ENCODE results near the gene DLGAP3. TPM values are rescaled to one million over a fixed set of nuclear protein-coding genes. Genes with fewer than 3 reads are reported as not detected.

The DLGAP3 gene
- total RNA-seq, 4 donors from 2014 or later, result 0.53 to 0.83 TPM; not detected in 2

DNA sequence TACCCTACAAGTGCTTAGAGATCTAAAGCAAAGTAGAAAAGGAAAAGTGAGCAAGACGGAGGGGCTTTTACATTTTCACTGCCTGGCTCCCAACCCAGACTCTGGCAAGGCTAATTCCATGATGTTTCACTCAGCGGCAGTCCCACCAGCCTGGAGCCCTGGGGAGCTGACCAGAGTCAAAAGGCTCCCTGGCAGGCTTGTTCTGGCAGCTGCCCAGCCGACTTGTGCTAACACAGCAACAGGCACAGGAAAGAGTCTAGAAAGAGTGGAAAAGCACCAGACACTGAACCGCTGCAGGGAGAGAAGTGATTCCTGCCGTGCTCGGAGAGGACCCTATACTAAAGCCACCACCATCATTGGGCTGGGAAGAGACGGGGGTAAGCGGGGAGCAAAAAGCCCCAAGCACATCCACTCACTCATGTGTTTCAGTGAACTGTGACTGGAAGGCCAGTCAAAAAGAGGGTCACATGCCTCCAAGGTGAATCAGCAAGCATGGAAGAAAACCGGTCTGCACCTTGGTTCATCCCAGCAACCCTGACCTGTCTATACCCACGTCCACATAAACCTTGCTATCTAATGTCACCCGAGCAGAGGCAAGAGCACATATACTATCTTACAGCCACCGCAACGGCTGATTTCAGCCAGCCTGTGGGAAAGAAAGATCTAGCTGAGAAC, 77.9 kb downstream of the DLGAP3 start:
- H3K4me1 ChIP-seq, result no peaks in the 10 kb centered on the region
- no peak overlapping the region for H3K4me3 ChIP-seq
- no peaks in the 10 kb centered on the region for H3K9me3 ChIP-seq
- no peak for DNase-seq
- no peak overlapping the region for H3K27ac ChIP-seq
- TF ChIP-seq, protein P1, sequence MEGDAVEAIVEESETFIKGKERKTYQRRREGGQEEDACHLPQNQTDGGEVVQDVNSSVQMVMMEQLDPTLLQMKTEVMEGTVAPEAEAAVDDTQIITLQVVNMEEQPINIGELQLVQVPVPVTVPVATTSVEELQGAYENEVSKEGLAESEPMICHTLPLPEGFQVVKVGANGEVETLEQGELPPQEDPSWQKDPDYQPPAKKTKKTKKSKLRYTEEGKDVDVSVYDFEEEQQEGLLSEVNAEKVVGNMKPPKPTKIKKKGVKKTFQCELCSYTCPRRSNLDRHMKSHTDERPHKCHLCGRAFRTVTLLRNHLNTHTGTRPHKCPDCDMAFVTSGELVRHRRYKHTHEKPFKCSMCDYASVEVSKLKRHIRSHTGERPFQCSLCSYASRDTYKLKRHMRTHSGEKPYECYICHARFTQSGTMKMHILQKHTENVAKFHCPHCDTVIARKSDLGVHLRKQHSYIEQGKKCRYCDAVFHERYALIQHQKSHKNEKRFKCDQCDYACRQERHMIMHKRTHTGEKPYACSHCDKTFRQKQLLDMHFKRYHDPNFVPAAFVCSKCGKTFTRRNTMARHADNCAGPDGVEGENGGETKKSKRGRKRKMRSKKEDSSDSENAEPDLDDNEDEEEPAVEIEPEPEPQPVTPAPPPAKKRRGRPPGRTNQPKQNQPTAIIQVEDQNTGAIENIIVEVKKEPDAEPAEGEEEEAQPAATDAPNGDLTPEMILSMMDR (IDR thresholded peaks at IDR 0.05), result no peak
- no peak for TF ChIP-seq POLR2A (IDR thresholded peaks at IDR 0.05)
- peaks cover 0 to 56% (median 0%) of the 10 kb centered on the region in 3 donors for H3K36me3 ChIP-seq
- no peaks in the 10 kb centered on the region for H3K27me3 ChIP-seq

DNA sequence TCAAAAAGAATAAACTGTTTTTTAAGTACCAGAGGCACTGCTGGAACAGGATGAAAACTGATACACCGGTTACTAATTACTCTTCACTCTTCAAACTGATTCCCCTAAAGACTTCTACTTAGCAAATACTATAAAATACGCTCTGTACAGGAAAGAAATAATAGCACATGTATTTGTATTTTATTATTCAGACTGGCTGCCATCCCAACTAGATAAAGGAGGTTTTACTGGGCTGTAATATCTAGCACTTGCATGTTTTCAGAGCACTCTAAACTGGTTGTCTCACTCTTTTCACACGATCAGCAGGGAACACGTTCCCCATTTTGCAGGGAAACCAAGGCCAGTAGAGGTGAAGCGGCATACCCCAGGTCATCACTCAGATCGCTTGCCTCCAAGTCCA, 79.1 kb downstream of the DLGAP3 start:
- H3K27me3 ChIP-seq, result no peaks in the 10 kb centered on the region
- H3K4me1 ChIP-seq, result no peaks in the 10 kb centered on the region
- no peak for TF ChIP-seq POLR2A (IDR thresholded peaks at IDR 0.05)
- H3K4me3 ChIP-seq, result no peak overlapping the region
- H3K27ac ChIP-seq, result no peak overlapping the region
- DNase-seq, result no peak
- no peaks in the 10 kb centered on the region for H3K9me3 ChIP-seq
- H3K36me3 ChIP-seq, result peaks cover 0 to 49% (median 0%) of the 10 kb centered on the region in 3 donors

DNA sequence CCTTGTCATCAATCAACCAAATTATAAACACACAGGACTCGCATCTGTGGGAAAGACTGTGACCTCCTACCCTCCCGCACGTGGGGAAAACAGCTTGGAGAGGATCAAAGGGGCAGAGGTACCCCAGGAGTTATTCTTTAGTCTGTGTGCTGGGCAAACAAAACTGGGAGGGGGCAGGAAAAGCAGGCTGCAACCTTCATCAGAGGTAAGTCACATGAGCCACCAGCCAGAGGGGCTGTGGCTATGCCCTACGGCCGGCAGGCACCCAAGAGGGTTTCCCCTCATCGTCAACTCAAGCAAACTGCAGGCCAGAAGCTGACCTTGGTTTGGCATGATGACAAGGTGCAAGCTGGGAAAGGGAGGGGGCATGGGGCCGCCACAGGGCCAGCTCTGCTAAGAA, 82.4 kb downstream of the DLGAP3 start:
- peaks cover 0 to 30% (median 0%) of the 10 kb centered on the region in 3 donors for H3K36me3 ChIP-seq
- no peaks in the 10 kb centered on the region for H3K27me3 ChIP-seq
- DNase-seq, result no peak
- no peaks in the 10 kb centered on the region for H3K4me1 ChIP-seq
- H3K4me3 ChIP-seq, result no peak overlapping the region
- no peak for TF ChIP-seq POLR2A (IDR thresholded peaks at IDR 0.05)
- TF ChIP-seq, protein P1 (IDR thresholded peaks at IDR 0.05), result no peak
- H3K9me3 ChIP-seq, result no peaks in the 10 kb centered on the region
- no peak overlapping the region for H3K27ac ChIP-seq

DNA sequence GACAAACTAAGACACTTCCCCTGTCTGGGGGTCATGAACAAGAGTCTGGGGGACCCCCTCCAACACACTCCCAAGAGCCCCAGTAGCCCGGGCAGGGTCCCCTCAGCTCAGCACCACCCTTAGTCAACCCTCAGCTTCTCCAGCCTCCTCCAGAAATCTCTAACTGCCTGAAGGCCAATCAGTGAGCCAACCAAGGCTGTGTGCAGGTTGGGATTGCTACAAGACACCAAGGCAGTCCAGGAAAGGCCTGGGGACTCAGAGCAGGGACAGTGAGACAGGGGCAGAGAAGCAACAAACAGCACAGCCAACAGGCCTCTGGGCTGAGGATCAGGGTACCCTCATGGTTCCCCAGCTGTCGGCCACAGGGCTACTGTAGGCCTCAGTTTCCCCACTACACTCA, 83.2 kb downstream of the DLGAP3 start:
- DNase-seq, result no peak
- TF ChIP-seq, protein P1 (IDR thresholded peaks at IDR 0.05), result no peak
- no peak for TF ChIP-seq POLR2A (IDR thresholded peaks at IDR 0.05)
- no peak overlapping the region for H3K27ac ChIP-seq
- H3K27me3 ChIP-seq, result no peaks in the 10 kb centered on the region
- no peaks in the 10 kb centered on the region for H3K4me1 ChIP-seq
- H3K36me3 ChIP-seq, result peaks cover 0 to 25% (median 0%) of the 10 kb centered on the region in 3 donors
- H3K4me3 ChIP-seq, result no peak overlapping the region
- H3K9me3 ChIP-seq, result no peaks in the 10 kb centered on the region

DNA sequence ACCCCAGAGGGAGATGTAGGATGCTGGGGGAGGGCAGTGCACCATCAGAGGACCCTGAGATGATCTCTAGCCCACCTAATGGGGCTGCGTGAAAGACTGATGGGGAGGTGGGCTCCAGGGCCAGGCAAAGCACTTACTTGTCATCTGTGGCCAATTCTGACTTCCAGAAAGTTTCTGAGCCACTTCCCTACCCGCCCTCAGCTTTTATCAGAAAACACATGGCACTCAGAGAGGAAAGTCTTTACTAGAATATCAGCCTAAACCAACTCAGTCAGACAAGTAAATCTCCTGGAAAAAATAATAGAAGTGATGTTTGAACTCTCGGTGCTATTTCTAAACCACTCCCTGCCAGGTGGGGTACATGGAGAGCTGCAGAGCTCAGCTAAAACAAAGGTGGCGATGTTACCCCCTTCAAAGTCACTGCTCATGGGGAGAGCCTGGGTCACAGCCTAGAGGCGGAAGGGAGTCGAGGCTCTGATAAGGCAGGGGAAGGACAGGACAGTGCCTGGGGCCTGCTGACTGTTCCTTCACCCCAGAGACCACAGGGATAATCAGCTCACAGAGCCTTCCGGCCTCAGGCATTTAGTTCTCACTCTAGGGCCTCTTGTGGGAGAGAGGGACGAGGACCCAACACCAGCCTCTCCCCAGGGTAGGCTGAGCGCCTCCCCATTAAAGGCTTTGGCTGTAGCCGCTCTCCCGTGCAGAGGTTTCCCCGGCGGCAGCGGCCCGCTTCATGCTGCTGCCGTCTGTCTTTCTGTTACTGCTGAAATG, 84.1 kb downstream of the DLGAP3 start:
- no peaks in the 10 kb centered on the region for H3K27me3 ChIP-seq
- DNase-seq, result no peak

More for the DNA sequence above, 84.1 kb downstream of the DLGAP3 start:
- H3K4me3 ChIP-seq, result no peak overlapping the region
- peaks cover 0 to 17% (median 0%) of the 10 kb centered on the region in 3 donors for H3K36me3 ChIP-seq
- no peak overlapping the region for H3K27ac ChIP-seq
- H3K9me3 ChIP-seq, result no peaks in the 10 kb centered on the region
- no peaks in the 10 kb centered on the region for H3K4me1 ChIP-seq
- TF ChIP-seq, protein P1 (IDR thresholded peaks at IDR 0.05), result no peak
- no peak for TF ChIP-seq POLR2A (IDR thresholded peaks at IDR 0.05)
